Measurements from ENCODE around the gene LRRC55.

DNA sequence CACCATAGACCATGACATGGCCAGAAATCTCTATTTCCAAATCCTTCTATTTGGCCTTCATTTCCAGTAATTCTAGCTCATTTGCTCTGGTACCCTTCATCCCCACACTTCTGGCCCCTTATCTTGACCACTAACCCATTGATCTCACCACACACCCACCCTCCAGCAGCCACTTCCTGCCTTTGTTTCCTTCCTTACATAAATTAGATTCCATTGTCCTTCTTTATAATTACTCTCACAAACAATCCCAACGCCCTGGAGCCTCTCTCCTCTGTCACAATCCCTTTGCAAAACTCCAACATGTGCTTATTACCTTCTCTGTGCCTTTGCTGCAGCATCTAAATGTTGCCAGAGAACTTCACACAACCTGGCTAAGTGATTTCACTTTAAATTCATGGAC is 40.5 kb downstream of the LRRC55 start:
- TF ChIP-seq CTCF (IDR thresholded peaks at IDR 0.05) (no peak), EZH2phosphoT487 (IDR thresholded peaks at IDR 0.05) (no peak)

Data from neural progenitor cell (in vitro differentiated cells).